Measurements from ENCODE around the gene SLC44A5. TPM values are rescaled to one million over a fixed set of nuclear protein-coding genes. Genes with fewer than 3 reads are reported as not detected.

The SLC44A5 gene
- total RNA-seq, 4 donors from 2014 or later = 2.2 to 5.2 (median 3.3) TPM; not detected in 1

GRCh38 chr1:75345538-75346292 lies 265.2 kb downstream of the SLC44A5 start:
- no peaks in the 10 kb centered on the region for H3K36me3 ChIP-seq
- H3K4me3 ChIP-seq = no peak overlapping the region
- no peaks in the 10 kb centered on the region for H3K4me1 ChIP-seq
- DNase-seq = no peak
- TF ChIP-seq POLR2AphosphoS5 (IDR thresholded peaks at IDR 0.05) = no peak
- TF ChIP-seq EP300 (IDR thresholded peaks at IDR 0.05; ENCODE audit: low read depth) = no peak
- TF ChIP-seq POLR2A (IDR thresholded peaks at IDR 0.05) = no peak
- TF ChIP-seq CTCF (IDR thresholded peaks at IDR 0.05) = no peak
- H3K27me3 ChIP-seq = no peaks in the 10 kb centered on the region
- no peak overlapping the region for H3K27ac ChIP-seq
- intact Hi-C loops (cut with DNase I; ENCODE audit: low total_unique reads) (no loop called here), in situ Hi-C loops (cut with MboI; ENCODE audit: low pct_ligation_motif_present in 1 of 4, low pct_unique_long_range_greater_than_20kb in 1 of 4, low sequenced_read_pairs in 3 of 4) (no loop called here)
- WGBS, 2 donors (ENCODE audit: low coverage in 1 of 2) = 59 to 75% methylated on average over 2 of the region's 2 CpGs
- H3K9me3 ChIP-seq = no peaks in the 10 kb centered on the region

GRCh38 chr1:75342786-75343185 lies 268.1 kb downstream of the SLC44A5 start:
- Histone ChIP-seq H3K4me3 (no peak overlapping the region), H3K4me1 (no peaks in the 10 kb centered on the region), H3K27me3 (no peaks in the 10 kb centered on the region), H3K9me3 (no peaks in the 10 kb centered on the region), H3K27ac (no peak overlapping the region), H3K36me3 (no peaks in the 10 kb centered on the region)
- no peak for TF ChIP-seq POLR2A (IDR thresholded peaks at IDR 0.05)
- TF ChIP-seq EP300 (IDR thresholded peaks at IDR 0.05; ENCODE audit: low read depth) = no peak
- no peak for TF ChIP-seq CTCF (IDR thresholded peaks at IDR 0.05)
- TF ChIP-seq POLR2AphosphoS5 (IDR thresholded peaks at IDR 0.05) = no peak
- DNase-seq = no peak
- in situ Hi-C loops (cut with MboI; ENCODE audit: low pct_ligation_motif_present in 1 of 4, low pct_unique_long_range_greater_than_20kb in 1 of 4, low sequenced_read_pairs in 3 of 4) = no loop called here
- 59 to 69% methylated on average over 4 of the region's 4 CpGs for WGBS, 2 donors (ENCODE audit: low coverage in 1 of 2)
- intact Hi-C loops (cut with DNase I; ENCODE audit: low total_unique reads) = no loop called here

DNA sequence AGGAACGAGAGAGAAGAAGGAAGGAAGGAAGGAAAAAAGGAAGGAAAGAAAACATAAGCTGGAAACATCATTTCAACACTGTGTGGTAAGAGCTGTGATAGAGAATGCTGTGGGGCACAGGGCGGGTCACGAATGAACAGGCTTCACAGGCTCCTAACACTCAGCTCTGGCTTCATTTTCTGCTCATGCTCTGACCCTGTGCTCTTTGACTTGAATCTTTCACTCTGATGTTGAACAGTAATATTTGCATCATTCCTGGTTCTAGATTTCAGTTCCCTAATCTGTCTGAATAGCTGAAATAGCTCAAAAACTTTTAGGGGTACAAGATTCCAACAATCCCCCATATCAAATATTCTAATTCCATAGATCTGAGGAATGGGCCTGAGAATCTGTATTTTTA lies 269.4 kb downstream of the SLC44A5 start:
- TF ChIP-seq POLR2AphosphoS5 (IDR thresholded peaks at IDR 0.05) (no peak), CTCF (IDR thresholded peaks at IDR 0.05) (no peak), EP300 (IDR thresholded peaks at IDR 0.05; ENCODE audit: low read depth) (no peak), POLR2A (IDR thresholded peaks at IDR 0.05) (no peak)
- intact Hi-C loops (cut with DNase I; ENCODE audit: low total_unique reads) = no loop called here
- DNase-seq = no peak
- H3K27me3 ChIP-seq = no peaks in the 10 kb centered on the region
- no peak overlapping the region for H3K4me3 ChIP-seq
- in situ Hi-C loops (cut with MboI; ENCODE audit: low pct_ligation_motif_present in 1 of 4, low pct_unique_long_range_greater_than_20kb in 1 of 4, low sequenced_read_pairs in 3 of 4) = no loop called here
- WGBS, 2 donors (ENCODE audit: low coverage in 1 of 2) = 60 to 86% methylated on average over 2 to 3 of the region's 3 CpGs
- no peaks in the 10 kb centered on the region for H3K9me3 ChIP-seq
- no peak overlapping the region for H3K27ac ChIP-seq
- no peaks in the 10 kb centered on the region for H3K4me1 ChIP-seq
- no peaks in the 10 kb centered on the region for H3K36me3 ChIP-seq

DNA sequence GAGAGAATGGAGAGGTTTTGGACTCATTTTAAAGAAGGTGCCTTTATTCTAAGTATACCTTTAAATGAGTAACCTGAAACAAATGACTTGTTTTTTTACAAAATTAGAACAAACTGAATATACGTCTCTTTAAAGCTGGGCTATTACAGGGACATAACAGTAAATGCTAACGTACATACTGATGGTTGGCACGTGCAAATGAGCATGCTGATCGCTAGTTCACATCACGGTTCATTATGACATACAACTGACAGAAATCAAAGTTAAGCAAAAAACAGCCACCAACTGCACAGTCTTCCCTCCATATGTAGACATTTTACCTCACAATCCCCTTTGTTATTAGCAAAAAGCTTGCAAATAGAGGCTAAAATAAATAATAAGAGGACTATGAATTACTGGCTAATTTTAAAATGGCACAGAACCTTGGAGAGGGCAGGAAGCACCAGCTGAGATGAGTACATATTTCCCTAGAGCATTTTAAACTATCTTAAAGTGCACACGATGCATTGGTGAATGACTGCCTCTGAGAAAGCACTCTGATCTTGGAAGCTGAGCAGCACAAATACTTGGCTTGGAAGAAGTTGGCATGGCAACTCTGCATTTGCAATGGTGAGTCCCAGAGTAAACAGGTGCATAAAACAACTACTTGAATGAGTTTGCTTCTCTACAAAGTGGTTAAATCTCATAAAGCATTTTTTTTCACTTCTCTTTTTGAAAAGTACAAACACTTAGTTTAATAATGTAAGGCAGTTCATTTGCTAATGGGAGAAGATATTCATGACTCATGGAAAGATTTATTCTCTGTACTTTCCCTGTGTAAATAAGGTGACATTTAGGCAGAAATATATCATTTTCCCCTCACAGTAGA lies 272.1 kb downstream of the SLC44A5 start:
- intact Hi-C loops (cut with DNase I; ENCODE audit: low total_unique reads) (no loop called here), in situ Hi-C loops (cut with MboI; ENCODE audit: low pct_ligation_motif_present in 1 of 4, low pct_unique_long_range_greater_than_20kb in 1 of 4, low sequenced_read_pairs in 3 of 4) (no loop called here)
- H3K4me3 ChIP-seq = no peak overlapping the region
- TF ChIP-seq CTCF (IDR thresholded peaks at IDR 0.05) (no peak), EP300 (IDR thresholded peaks at IDR 0.05; ENCODE audit: low read depth) (no peak), POLR2AphosphoS5 (IDR thresholded peaks at IDR 0.05) (no peak), POLR2A (IDR thresholded peaks at IDR 0.05) (no peak)
- no peaks in the 10 kb centered on the region for H3K9me3 ChIP-seq
- no peak overlapping the region for H3K27ac ChIP-seq
- no peaks in the 10 kb centered on the region for H3K27me3 ChIP-seq
- 67 to 80% methylated on average over 5 to 6 of the region's 6 CpGs for WGBS, 2 donors (ENCODE audit: low coverage in 1 of 2)
- no peak for DNase-seq
- H3K36me3 ChIP-seq = no peaks in the 10 kb centered on the region
- H3K4me1 ChIP-seq = no peaks in the 10 kb centered on the region

Data from transverse colon (tissue), 4 donors.